Neural crest cell (in vitro differentiated cells): ENCODE results near the gene BTBD2. TPM values are rescaled to one million over a fixed set of nuclear protein-coding genes. Genes with fewer than 3 reads are reported as not detected.

Experiments used
- DNase-seq: peaks from one replicate; pipeline ENCODE4 v3.0.0; 2021; ENCODE audit warnings: low read depth, mixed read lengths, low spot score
- H3K27ac Mint-ChIP-seq: one replicate; pipeline ENCODE4 v1.8.0; 2021; ENCODE audit warnings: mild to moderate bottlenecking, mixed read lengths; ENCODE audit not compliant: unreplicated experiment
- H3K27me3 Mint-ChIP-seq: 2 replicates; pipeline ENCODE4 v1.8.0; 2021; ENCODE audit warnings: low read depth, mild to moderate bottlenecking, mixed read lengths
- H3K36me3 Mint-ChIP-seq: 2 replicates; pipeline ENCODE4 v1.8.0; 2021; ENCODE audit warnings: low read depth, mild to moderate bottlenecking, mixed read lengths
- H3K4me1 Mint-ChIP-seq: 2 replicates; pipeline ENCODE4 v1.8.0; 2021; ENCODE audit warnings: mixed read lengths
- H3K4me3 Mint-ChIP-seq: one replicate; pipeline ENCODE4 v1.8.0; 2021; ENCODE audit warnings: mild to moderate bottlenecking, mixed read lengths
- H3K9me3 Mint-ChIP-seq: 2 replicates; pipeline ENCODE4 v1.8.0; 2021; ENCODE audit warnings: mixed read lengths
- CTCF ChIP-seq: fragments of 200-600 bp; sonication (generic); conservative IDR thresholded peaks from 2 replicates; pipeline ENCODE4 v1.5.0; 2021; ENCODE audit warnings: antibody characterized with exemption, mild to moderate bottlenecking
- total RNA-seq: library from RNA; stranded (reverse); gene quantifications from 2 replicates; pipeline ENCODE4 v1.2.1, GENCODE V29; 2021

Gene BTBD2
- total RNA-seq, 1 donor from 2014 or later: 142 TPM

- Mint-ChIP-seq H3K27ac (peak overlapping the region; percentile 35), H3K27me3 (no peaks in the 10 kb centered on the region), H3K4me1 (peaks cover 1% of the 10 kb centered on the region), H3K4me3 (no peak overlapping the region), H3K36me3 (no peaks in the 10 kb centered on the region), H3K9me3 (no peaks in the 10 kb centered on the region)
- no peak for DNase-seq
- no peak for TF ChIP-seq CTCF
These were observed 61.9 kb downstream of the BTBD2 start for GRCh38 chr19:1953441-1954094.

GRCh38 chr19:1953037-1953436, 62.5 kb downstream of the BTBD2 start:
- Mint-ChIP-seq H3K36me3 (no peaks in the 10 kb centered on the region), H3K4me1 (peaks cover 3% of the 10 kb centered on the region), H3K27me3 (no peaks in the 10 kb centered on the region), H3K4me3 (no peak overlapping the region), H3K27ac (no peak overlapping the region), H3K9me3 (no peaks in the 10 kb centered on the region)
- DNase-seq: no peak
- no peak for TF ChIP-seq CTCF

GRCh38 chr19:1952635-1953034, 62.9 kb downstream of the BTBD2 start:
- Mint-ChIP-seq H3K27ac (no peak overlapping the region), H3K4me1 (peaks cover 3% of the 10 kb centered on the region), H3K36me3 (no peaks in the 10 kb centered on the region), H3K4me3 (no peak overlapping the region), H3K9me3 (no peaks in the 10 kb centered on the region), H3K27me3 (no peaks in the 10 kb centered on the region)
- DNase-seq: no peak
- TF ChIP-seq CTCF: no peak

GRCh38 chr19:1950640-1951039, 64.9 kb downstream of the BTBD2 start:
- H3K4me1 Mint-ChIP-seq: peaks cover 7% of the 10 kb centered on the region
- no peak overlapping the region for H3K27ac Mint-ChIP-seq
- no peak for DNase-seq
- no peak overlapping the region for H3K4me3 Mint-ChIP-seq
- H3K36me3 Mint-ChIP-seq: peaks cover 2% of the 10 kb centered on the region
- H3K9me3 Mint-ChIP-seq: no peaks in the 10 kb centered on the region
- TF ChIP-seq CTCF: no peak
- no peaks in the 10 kb centered on the region for H3K27me3 Mint-ChIP-seq

- no peaks in the 10 kb centered on the region for H3K27me3 Mint-ChIP-seq
- H3K4me1 Mint-ChIP-seq: peaks cover 7% of the 10 kb centered on the region
- H3K36me3 Mint-ChIP-seq: peaks cover 2% of the 10 kb centered on the region
- TF ChIP-seq CTCF: no peak
- H3K4me3 Mint-ChIP-seq: no peak overlapping the region
- peak overlapping the region; percentile 67 for H3K27ac Mint-ChIP-seq
- DNase-seq: no peak
- no peaks in the 10 kb centered on the region for H3K9me3 Mint-ChIP-seq
These were observed 66.0 kb downstream of the BTBD2 start for GRCh38 chr19:1949304-1950101.
